BJ (cell line): ENCODE results near the gene DGKD. TPM values are rescaled to one million over a fixed set of nuclear protein-coding genes. Genes with fewer than 3 reads are reported as not detected.
A peak's percentile ranks its signal among the peaks of the same experiment; 100 is the strongest.

Experiments used
- CTCF ChIA-PET: fragments of 350-600 bp; formaldehyde crosslinking; extraction: SDS; loops from one replicate; lab custom pipeline; 2021; ENCODE audit warnings: antibody characterized with exemption, inconsistent platforms; lab: Yijun Ruan, JAX
- POLR2A ChIA-PET: fragments of 300-600 bp; sonication (Branson Sonifier 250); formaldehyde crosslinking; extraction: SDS; loops from one replicate; lab custom pipeline; 2021; ENCODE audit warnings: antibody characterized with exemption; lab: Charles Lee
- DNase-seq: peaks from one replicate; pipeline ENCODE4 v3.0.0-alpha.2; 2011; ENCODE audit warnings: low read depth
- H3K27me3 ChIP-seq: 2 replicates; pipeline ENCODE4 v1.6.0; 2011; ENCODE audit warnings: low read length; ENCODE audit not compliant: control insufficient read depth, insufficient read depth
- H3K36me3 ChIP-seq: 2 replicates; pipeline ENCODE4 v1.5.1; 2011; ENCODE audit warnings: low read length; ENCODE audit not compliant: control insufficient read depth, insufficient read depth
- H3K4me3 ChIP-seq: 2 replicates; pipeline ENCODE4 v1.5.1; 2011; ENCODE audit warnings: low read depth, mild to moderate bottlenecking, control low read depth, low read length
- CTCF ChIP-seq: IDR thresholded peaks from 2 replicates; pipeline ENCODE4 v1.5.1; 2011; ENCODE audit warnings: low read depth, mild to moderate bottlenecking, control low read depth, inconsistent platforms, low read length, moderate library complexity; ENCODE audit not compliant: insufficient read depth
- polyA plus RNA-seq: library from polyadenylated mRNA; depleted of rRNA; stranded (reverse); fragments of >200 nt; gene quantifications from 2 replicates; pipeline ENCODE4 v1.2.3, GENCODE V29; 2011

DGKD gene
- polyA plus RNA-seq, 1 experiment = 8.5 TPM

GRCh38 chr2:233343171-233343705 lies 11.1 kb upstream of the DGKD start:
- no peak overlapping the region for H3K4me3 ChIP-seq
- ChIA-PET CTCF (interaction anchor here (0.9 kb wide), 1 partner anchor 11 kb away, joined by 4 read pairs; the partner anchor contains the start of gene DGKD), POLR2A (no interaction called here)
- H3K36me3 ChIP-seq = no peaks in the 10 kb centered on the region
- TF ChIP-seq CTCF = no peak
- DNase-seq = no peak
- peaks cover 2% of the 10 kb centered on the region for H3K27me3 ChIP-seq

GRCh38 chr2:233346376-233346775 lies 7.9 kb upstream of the DGKD start:
- no peak for TF ChIP-seq CTCF
- ChIA-PET CTCF (interaction anchor here (1.5 kb wide), 1 partner anchor 9 kb away, joined by 4 read pairs; no protein-coding TSS in a partner anchor), POLR2A (no interaction called here)
- Histone ChIP-seq H3K4me3 (no peak overlapping the region), H3K36me3 (no peaks in the 10 kb centered on the region), H3K27me3 (peaks cover 5% of the 10 kb centered on the region; the same call in 1 of the 2 replicates)
- no peak for DNase-seq

GRCh38 chr2:233346930-233347329 lies 7.4 kb upstream of the DGKD start:
- CTCF ChIA-PET = interaction anchor here (1.5 kb wide), 1 partner anchor 10 kb away, joined by 4 read pairs; no protein-coding TSS in a partner anchor
- H3K4me3 ChIP-seq = no peak overlapping the region
- H3K27me3 ChIP-seq = peaks cover 5% of the 10 kb centered on the region; the same call in 1 of the 2 replicates
- POLR2A ChIA-PET = no interaction called here
- DNase-seq = no peak
- no peaks in the 10 kb centered on the region for H3K36me3 ChIP-seq
- TF ChIP-seq CTCF = no peak

- no peak for DNase-seq
- ChIA-PET POLR2A (no interaction called here), CTCF (interaction anchor here (1.7 kb wide), 1 partner anchor 7 kb away, joined by 4 read pairs; no protein-coding TSS in a partner anchor)
- Histone ChIP-seq H3K27me3 (peaks cover 5% of the 10 kb centered on the region; the same call in 1 of the 2 replicates), H3K36me3 (no peaks in the 10 kb centered on the region), H3K4me3 (no peak overlapping the region)
- TF ChIP-seq CTCF = no peak
Observed at GRCh38 chr2:233349005-233349998, 5.0 kb upstream of the DGKD start.

- ChIA-PET CTCF (interaction anchor here (1.7 to 1.8 kb wide), 2 partner anchors 9 to 11 kb away, joined by 4 read pairs; no protein-coding TSS in a partner anchor), POLR2A (no interaction called here)
- peak; percentile 27; the same call in 1 of the 2 replicates for TF ChIP-seq CTCF
- H3K27me3 ChIP-seq = peaks cover 5% of the 10 kb centered on the region; the same call in 1 of the 2 replicates
- no peaks in the 10 kb centered on the region for H3K36me3 ChIP-seq
- DNase-seq = peak; percentile 79
- H3K4me3 ChIP-seq = no peak overlapping the region
Observed at GRCh38 chr2:233350708-233351107, 3.6 kb upstream of the DGKD start.
